HCT116 (cell line): Measurements from ENCODE around the gene RPL37A. TPM values are rescaled to one million over a fixed set of nuclear protein-coding genes. Genes with fewer than 3 reads are reported as not detected.

Experiments used
- ATAC-seq: fragments of 200-7000 bp; cut with Tn5 transposase; 2 replicates; pipeline ENCODE4 v1.9.1; 2020; ENCODE audit warnings: mild to moderate bottlenecking, moderate library complexity
- BruUV-seq: library from RNA; stranded (reverse); fragments of 400-500 nt; replicated peaks from 2 replicates; lab custom pipeline; 2021; lab: Mats Ljungman, UMichigan
- CTCF ChIA-PET: fragments of 300-600 bp; sonication (Branson Sonifier 250); formaldehyde crosslinking; loops from one replicate; lab custom pipeline; 2021; ENCODE audit warnings: antibody characterized with exemption; lab: Charles Lee
- POLR2A ChIA-PET: fragments of 300-600, 350-600 bp; sonication (Branson Sonifier 250); formaldehyde crosslinking; loops from one replicate; lab custom pipeline; 2021; ENCODE audit warnings: antibody characterized with exemption; lab: Charles Lee
- RAD21 ChIA-PET, 2 experiments: fragments of 300-600 bp; sonication (Branson Sonifier 250); formaldehyde crosslinking; loops; one replicate each; lab custom pipeline; 2023; ENCODE audit warnings: low total read pairs in 2 of 2; ENCODE audit not compliant: uncharacterized antibody in 2 of 2, unreplicated experiment in 2 of 2, low non-redundant PET in 1 of 2; lab: Charles Lee
- DNase-seq: peaks from one replicate; pipeline ENCODE4 v3.0.0-alpha.2; 2010; ENCODE audit warnings: low read depth, low spot score
- H2AFZ ChIP-seq: fragments of 200-600 bp; shearing (Covaris generic), sonication (generic); 2 replicates; pipeline ENCODE4 v1.6.1; 2017; ENCODE audit warnings: low read depth, mixed run types, mixed read lengths, antibody characterized with exemption, low read length; ENCODE audit not compliant: poor library complexity, severe bottlenecking
- H3K27ac ChIP-seq: 2 replicates; pipeline ENCODE4 v1.5.1; 2012; ENCODE audit warnings: low read depth, low read length
- H3K27me3 ChIP-seq: fragments of 200-600 bp; sonication (generic); 2 replicates; pipeline ENCODE4 v1.6.1; 2016; ENCODE audit warnings: mixed run types, low read length, mixed read lengths; ENCODE audit not compliant: insufficient read depth
- H3K36me3 ChIP-seq, 2 experiments: fragments of 200-500 bp in 1 of 2; fragments of 200-600 bp in 1 of 2; sonication (Bioruptor generic) in 1 of 2; sonication (generic) in 1 of 2; 2 replicates each; pipeline versions ENCODE4 v1.5.1 to v1.6.1; 2014 to 2016; ENCODE audit warnings: low read length in 2 of 2, inconsistent platforms in 1 of 2, mixed read lengths in 1 of 2, mixed run types in 1 of 2; ENCODE audit not compliant: insufficient read depth in 2 of 2, control insufficient read depth in 1 of 2
- H3K4me1 ChIP-seq, 2 experiments: fragments of 200-600 bp in 1 of 2; sonication (generic) in 1 of 2; 2 replicates each; pipeline versions ENCODE4 v1.5.1 to v1.6.1; 2012 to 2017; ENCODE audit warnings: low read length in 2 of 2, inconsistent platforms in 1 of 2, mild to moderate bottlenecking in 1 of 2, mixed read lengths in 1 of 2, mixed run types in 1 of 2, moderate library complexity in 1 of 2; ENCODE audit not compliant: insufficient read depth in 2 of 2, control insufficient read depth in 1 of 2
- H3K4me2 ChIP-seq: fragments of 200-600 bp; sonication (generic); 2 replicates; pipeline ENCODE4 v1.6.1; 2017; ENCODE audit warnings: mixed run types, low read length, mixed read lengths
- H3K4me3 ChIP-seq, 2 experiments: fragments of 200-600 bp in 1 of 2; sonication (generic) in 1 of 2; replicated peaks in 1 of 2; 2 replicates each; pipeline ENCODE4 v1.5.1; 2011 to 2016; ENCODE audit warnings: low read length in 2 of 2, control low read depth in 1 of 2, low read depth in 1 of 2, mild to moderate bottlenecking in 1 of 2, mixed read lengths in 1 of 2, mixed run types in 1 of 2
- H3K79me2 ChIP-seq: fragments of 200-600 bp; sonication (generic); 2 replicates; pipeline ENCODE4 v1.6.1; 2017; ENCODE audit warnings: mild to moderate bottlenecking, mixed run types, low read length, moderate library complexity, mixed read lengths; ENCODE audit not compliant: insufficient read depth
- H3K9ac ChIP-seq: fragments of 200-600 bp; sonication (generic); 2 replicates; pipeline ENCODE4 v1.6.1; 2016; ENCODE audit warnings: low read length, mixed read lengths
- H3K9me2 ChIP-seq: fragments of 200-600 bp; sonication (generic), shearing (Covaris generic); 2 replicates; pipeline ENCODE4 v1.6.1; 2017; ENCODE audit warnings: mixed run types, mild to moderate bottlenecking, moderate library complexity; ENCODE audit not compliant: insufficient read depth
- H3K9me3 ChIP-seq, 2 experiments: fragments of 200-500 bp in 1 of 2; fragments of 200-600 bp in 1 of 2; sonication (Bioruptor generic) in 1 of 2; sonication (generic) in 1 of 2; 2 replicates each; pipeline ENCODE4 v1.6.1; 2014 to 2017; ENCODE audit warnings: low read length in 2 of 2, mixed read lengths in 2 of 2, inconsistent platforms in 1 of 2, low read depth in 1 of 2, mild to moderate bottlenecking in 1 of 2, mixed run types in 1 of 2, moderate library complexity in 1 of 2; ENCODE audit not compliant: control insufficient read depth in 1 of 2, insufficient read depth in 1 of 2
- H4K20me1 ChIP-seq: fragments of 200-600 bp; sonication (generic), shearing (Covaris generic); 2 replicates; pipeline ENCODE4 v1.6.1; 2017; ENCODE audit warnings: mixed run types, mild to moderate bottlenecking, moderate library complexity; ENCODE audit not compliant: insufficient read depth
- ATF3 ChIP-seq: IDR thresholded peaks from 2 replicates; pipeline ENCODE4 v1.6.1; 2012
- EGR1 ChIP-seq: IDR thresholded peaks from 2 replicates; pipeline ENCODE4 v1.6.1; 2012; ENCODE audit warnings: low read depth
- EZH2 ChIP-seq: fragments of 200-600 bp; sonication (generic); IDR thresholded peaks from 2 replicates; pipeline ENCODE4 v1.6.1; 2017; ENCODE audit warnings: antibody characterized with exemption, mixed run types
- EZH2phosphoT487 ChIP-seq: fragments of 200-600 bp; IDR thresholded peaks from 2 replicates; pipeline ENCODE4 v1.6.1; 2018; ENCODE audit warnings: antibody characterized with exemption, borderline replicate concordance
- FOSL1 ChIP-seq: IDR thresholded peaks from 2 replicates; pipeline ENCODE4 v1.6.1; 2012; ENCODE audit warnings: low read depth
- REST ChIP-seq: IDR thresholded peaks from 2 replicates; pipeline ENCODE4 v1.6.1; 2012; ENCODE audit warnings: low read depth
- SP1 ChIP-seq: IDR thresholded peaks from 2 replicates; pipeline ENCODE4 v1.6.1; 2012; ENCODE audit warnings: low read depth
- SRF ChIP-seq: IDR thresholded peaks from 2 replicates; pipeline ENCODE4 v1.6.1; 2012; ENCODE audit warnings: low read depth
- ZNF274 ChIP-seq: fragments of 200-500 bp; sonication (Bioruptor generic); IDR thresholded peaks from 2 replicates; pipeline ENCODE4 v1.6.1; 2014; ENCODE audit warnings: mild to moderate bottlenecking, low read depth, low read length, inconsistent platforms
- intact Hi-C: fragments of 100-400 bp; cut with micrococcal nuclease; formaldehyde crosslinking; loops from 2 replicates; pipeline ENCODE4 v1.10.0; 2022
- total RNA-seq: library from RNA; stranded (reverse); gene quantifications from one replicate; pipeline ENCODE4 v1.2.1, GENCODE V29; 2021; ENCODE audit not compliant: unreplicated experiment

RPL37A gene
- total RNA-seq, 1 experiment from 2014 or later: 3,018 TPM

- no peak overlapping the region for H3K4me3 ChIP-seq
- H3K9ac ChIP-seq: no peak overlapping the region
- TF ChIP-seq SRF (no peak), ZNF274 (no peak), EZH2phosphoT487 (no peak), ATF3 (no peak), SP1 (no peak), EGR1 (no peak), EZH2 (no peak), REST (no peak), FOSL1 (no peak)
- H3K4me2 ChIP-seq: no peak overlapping the region
- RAD21 ChIA-PET: no interaction called here
- H3K27me3 ChIP-seq: no peaks in the 10 kb centered on the region
- POLR2A ChIA-PET: no interaction called here
- no TSS peak for BruUV-seq
- no peak overlapping the region for H3K27ac ChIP-seq
- no peaks in the 10 kb centered on the region for H3K9me2 ChIP-seq
- CTCF ChIA-PET: no interaction called here
- H3K36me3 ChIP-seq: peaks cover 53 to 65% of the 10 kb centered on the region in 2 experiments
- no peak for DNase-seq
- H2AFZ ChIP-seq: no peak overlapping the region
- peaks cover 4 to 19% of the 10 kb centered on the region in 2 experiments; a peak in 3 of 4 replicates for H3K4me1 ChIP-seq
- peaks cover 48% of the 10 kb centered on the region; the same call in 1 of the 2 replicates for H4K20me1 ChIP-seq
- ATAC-seq: no peak
- peaks cover 66% of the 10 kb centered on the region for H3K79me2 ChIP-seq
- intact Hi-C loops: loop anchor here (5.0 kb wide), 1 partner anchor 390 kb away; no protein-coding TSS in a partner anchor
- no peaks in the 10 kb centered on the region for H3K9me3 ChIP-seq
Observed at GRCh38 chr2:216501854-216502253, 3.2 kb downstream of the RPL37A start.
